Liver (tissue), 3 donors: ENCODE measurements around the gene SELENOI.

Experiments
- CTCF ChIP-seq: fragments of 150-350 bp; IDR thresholded peaks from 2 replicates; pipeline ENCODE4 v1.5.1; 2017; ENCODE audit warnings: improper control_type of control experiment, low read depth, low read length; ENCODE audit not compliant: missing input control
- JUND ChIP-seq, 2 donors: IDR thresholded peaks; 2 replicates each; pipeline ENCODE4 v1.6.1; 2016; ENCODE audit warnings: antibody characterized with exemption in 2 of 2
- REST ChIP-seq: IDR thresholded peaks from 2 replicates; pipeline ENCODE4 v1.6.1; 2016; ENCODE audit warnings: antibody characterized with exemption, mild to moderate bottlenecking
- SP1 ChIP-seq: IDR thresholded peaks from 2 replicates; pipeline ENCODE4 v1.6.1; 2018; ENCODE audit warnings: antibody characterized with exemption, mild to moderate bottlenecking
- TAF1 ChIP-seq: conservative IDR thresholded peaks from 2 replicates; pipeline ENCODE4 v1.6.1; 2016; ENCODE audit warnings: antibody characterized with exemption, mild to moderate bottlenecking
- YY1 ChIP-seq: IDR thresholded peaks from 2 replicates; pipeline ENCODE4 v1.6.1; 2016; ENCODE audit warnings: antibody characterized with exemption, mild to moderate bottlenecking
- TF ChIP-seq, protein P1 (sequence below): IDR thresholded peaks from 2 replicates; pipeline ENCODE4 v1.6.1; 2016; ENCODE audit warnings: antibody characterized with exemption
- donor health status: healthy.
- donor health status: healthy.

GRCh38 chr2:26352892-26353291 is 6.9 kb downstream of the SELENOI start:
- TF ChIP-seq YY1 (no peak), CTCF (no peak), REST (no peak), TAF1 (no peak), JUND (IDR thresholded peaks at IDR 0.05) (no peak), SP1 (no peak)
- TF ChIP-seq, protein P1, sequence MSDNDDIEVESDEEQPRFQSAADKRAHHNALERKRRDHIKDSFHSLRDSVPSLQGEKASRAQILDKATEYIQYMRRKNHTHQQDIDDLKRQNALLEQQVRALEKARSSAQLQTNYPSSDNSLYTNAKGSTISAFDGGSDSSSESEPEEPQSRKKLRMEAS: no peak
